HG03103 (cell line): Measurements from ENCODE around the gene UBL7.

Experiments used
- ATAC-seq: cut with Tn5 transposase; IDR thresholded peaks from one replicate; pipeline ENCODE4 v1.9.1; 2021; ENCODE audit warnings: low read depth; ENCODE audit not compliant: unreplicated experiment

UBL7 gene

GRCh38 chr15:74424901-74425528, 35.9 kb downstream of the UBL7 start:
- ATAC-seq: no peak

- no peak for ATAC-seq
Measured at GRCh38 chr15:74423431-74424257, 37.3 kb downstream of the UBL7 start.

- no peak for ATAC-seq
Measured at GRCh38 chr15:74422652-74423430, 38.1 kb downstream of the UBL7 start.

- ATAC-seq: no peak
Measured at GRCh38 chr15:74422265-74422651, 38.7 kb downstream of the UBL7 start.

GRCh38 chr15:74421302-74422245, 39.4 kb downstream of the UBL7 start:
- ATAC-seq: no peak

GRCh38 chr15:74420193-74420905, 40.6 kb downstream of the UBL7 start:
- no peak for ATAC-seq

- no peak for ATAC-seq
Measured at GRCh38 chr15:74419432-74419831, 41.5 kb downstream of the UBL7 start.

GRCh38 chr15:74418575-74419338, 42.2 kb downstream of the UBL7 start:
- no peak for ATAC-seq

GRCh38 chr15:74417670-74418069, 43.3 kb downstream of the UBL7 start:
- ATAC-seq: no peak

- no peak for ATAC-seq
Measured at GRCh38 chr15:74417225-74417624, 43.7 kb downstream of the UBL7 start.

- ATAC-seq: no peak
Measured at GRCh38 chr15:74415966-74416916, 44.7 kb downstream of the UBL7 start.

GRCh38 chr15:74414603-74415338, 46.2 kb downstream of the UBL7 start:
- no peak for ATAC-seq

GRCh38 chr15:74414081-74414580, 46.8 kb downstream of the UBL7 start:
- no peak for ATAC-seq

GRCh38 chr15:74413350-74414080, 47.4 kb downstream of the UBL7 start:
- ATAC-seq: no peak

GRCh38 chr15:74412159-74412558, 48.8 kb downstream of the UBL7 start:
- ATAC-seq: no peak

GRCh38 chr15:74411686-74412085, 49.3 kb downstream of the UBL7 start:
- ATAC-seq: no peak
